Astrocyte (in vitro differentiated cells and primary cell): ENCODE results near the gene KNTC1.

Experiments
- CTCF ChIP-seq: IDR thresholded peaks from 2 replicates; pipeline ENCODE4 v1.5.1; 2011; ENCODE audit warnings: low read depth, mild to moderate bottlenecking, inconsistent platforms, low read length, moderate library complexity; ENCODE audit not compliant: insufficient read depth
- EZH2 ChIP-seq: IDR thresholded peaks from 2 replicates; pipeline ENCODE4 v1.6.1; 2012; ENCODE audit warnings: mild to moderate bottlenecking, low read length, inconsistent platforms; ENCODE audit not compliant: insufficient read depth

DNA sequence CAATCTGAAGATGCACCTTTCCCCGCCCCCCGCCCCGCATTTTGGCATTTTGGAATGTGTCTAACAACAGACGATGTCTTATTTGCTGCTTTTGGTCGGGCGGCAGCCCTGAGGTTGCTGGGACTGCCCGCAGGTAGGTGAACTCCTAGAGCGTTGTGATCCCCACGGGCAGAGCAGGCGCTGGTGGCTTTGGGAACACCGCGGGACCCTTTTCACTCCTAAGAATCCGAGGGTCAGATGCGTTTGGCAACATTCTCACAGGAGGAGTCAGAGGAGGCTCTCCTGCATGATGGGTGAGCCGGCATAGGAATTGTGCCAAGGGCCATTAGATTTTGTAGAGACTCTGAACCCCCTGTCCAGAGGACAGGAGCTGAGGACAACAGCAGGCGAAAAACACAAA lies 134.2 kb downstream of the KNTC1 start:
- TF ChIP-seq CTCF = no peak
- no peak for TF ChIP-seq EZH2
